Pulmonary artery endothelial cell (primary cell): ENCODE results near the gene ZNF835. TPM values are rescaled to one million over a fixed set of nuclear protein-coding genes. Genes with fewer than 3 reads are reported as not detected.

Source experiments
- DNase-seq: peaks from one replicate; pipeline ENCODE4 v3.0.0-alpha.2; 2011; ENCODE audit warnings: low read depth, low spot score
- total RNA-seq: library from RNA; depleted of rRNA; stranded (reverse); fragments of >200 nt; gene quantifications from 2 replicates; pipeline ENCODE4 v1.2.3, GENCODE V29; 2014

ZNF835 gene
- total RNA-seq, 1 donor from 2014 or later: 0.07 TPM

- DNase-seq: no peak
Observed at GRCh38 chr19:56663931-56664500, 7.5 kb downstream of the ZNF835 start.

- DNase-seq: no peak
Observed at GRCh38 chr19:56661248-56661647, 10.3 kb downstream of the ZNF835 start.

DNA sequence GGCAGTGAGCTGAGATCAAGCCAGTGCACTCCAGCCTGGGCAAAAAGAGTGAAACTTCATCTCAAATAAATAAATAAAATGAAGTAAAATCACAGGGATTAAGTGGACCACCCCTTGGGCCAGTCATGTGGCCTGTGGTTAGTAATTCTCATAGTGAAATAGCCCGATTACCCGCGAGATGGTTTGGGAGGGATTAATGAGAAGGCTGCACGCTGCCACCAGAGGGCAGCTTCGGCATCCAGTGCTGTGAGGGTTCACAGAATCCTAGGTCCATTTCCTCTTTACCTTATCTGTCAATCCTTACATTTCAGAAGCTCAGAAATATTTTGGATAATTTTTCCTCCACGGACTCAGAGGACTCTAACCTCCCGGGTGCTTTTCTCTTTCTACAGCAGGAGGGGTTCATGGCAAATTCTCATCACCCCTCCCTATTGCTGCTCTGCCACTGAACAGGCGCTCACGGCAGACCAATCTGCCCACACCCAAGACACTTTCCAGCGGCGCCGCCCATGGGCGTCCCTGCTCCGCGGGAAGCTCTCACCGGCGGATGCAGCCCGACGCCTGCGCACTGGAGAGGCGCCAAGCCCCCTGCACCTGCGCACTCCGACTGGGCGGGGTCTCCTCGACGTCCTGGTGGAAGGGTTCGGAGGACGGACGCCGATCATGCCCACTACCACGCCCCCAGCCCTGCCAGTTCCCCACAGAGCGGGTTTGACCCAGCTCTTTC lies 11.0 kb downstream of the ZNF835 start:
- no peak for DNase-seq

GRCh38 chr19:56654151-56654550 lies 17.4 kb downstream of the ZNF835 start:
- no peak for DNase-seq

- no peak for DNase-seq
Observed at GRCh38 chr19:56643460-56643955, 28.0 kb downstream of the ZNF835 start.

GRCh38 chr19:56642711-56643459 lies 28.7 kb downstream of the ZNF835 start, which contains the start of gene SMIM17:
TSS of gene SMIM17 (plus strand) at chr19:56643159. CDS start at chr19:56645668, 2,509 bp downstream.
- DNase-seq: no peak

- no peak for DNase-seq
Observed at GRCh38 chr19:56639217-56639616, 32.3 kb downstream of the ZNF835 start.

DNA sequence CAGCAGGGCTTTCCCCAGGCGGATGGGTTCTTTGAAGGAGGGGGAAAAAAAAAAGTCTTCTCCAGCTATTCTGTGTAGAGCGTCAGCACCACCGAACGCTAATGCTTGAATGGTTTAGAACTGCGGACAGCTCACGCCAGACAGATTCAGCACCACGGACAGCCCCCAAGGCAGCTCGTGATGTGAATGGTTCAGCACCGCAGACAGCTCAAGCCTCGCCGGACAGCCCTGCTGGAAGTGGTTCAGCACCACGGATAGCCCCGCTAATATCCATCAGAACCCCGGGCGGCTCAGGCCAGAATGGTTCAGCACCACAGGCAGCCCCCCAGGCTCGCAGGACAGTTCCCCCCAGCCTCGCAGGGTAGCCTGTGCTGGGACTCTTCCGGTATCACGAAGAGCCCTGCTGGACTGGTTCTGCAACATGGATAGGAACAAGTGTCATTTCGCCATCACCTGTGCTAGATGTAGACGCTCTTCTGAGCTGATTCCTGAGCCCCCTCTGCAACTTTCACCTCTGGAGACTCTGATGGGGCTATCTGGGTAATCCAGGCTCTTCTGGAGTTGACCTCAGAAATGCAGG lies 33.5 kb downstream of the ZNF835 start:
- DNase-seq: peak; percentile 48

DNA sequence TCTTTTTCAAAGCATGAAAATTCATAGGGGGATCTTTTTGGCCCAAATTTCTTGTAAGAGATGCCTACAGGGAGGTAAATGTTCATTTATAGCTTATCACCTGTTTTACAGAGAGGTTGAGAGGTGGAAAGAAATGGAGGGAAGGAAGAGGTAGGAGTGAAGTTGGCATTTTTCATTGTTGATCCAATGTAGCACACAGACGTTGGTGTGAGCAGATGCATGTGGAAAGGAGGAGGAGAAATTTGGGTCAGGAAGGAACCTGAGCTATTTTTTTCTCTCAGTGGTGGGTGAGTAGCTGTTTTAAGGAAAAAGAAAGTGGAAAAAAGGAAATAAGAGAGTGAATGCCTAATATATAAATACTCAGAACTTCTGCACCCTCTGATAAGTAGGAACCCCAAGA lies 38.5 kb downstream of the ZNF835 start:
- DNase-seq: no peak

DNA sequence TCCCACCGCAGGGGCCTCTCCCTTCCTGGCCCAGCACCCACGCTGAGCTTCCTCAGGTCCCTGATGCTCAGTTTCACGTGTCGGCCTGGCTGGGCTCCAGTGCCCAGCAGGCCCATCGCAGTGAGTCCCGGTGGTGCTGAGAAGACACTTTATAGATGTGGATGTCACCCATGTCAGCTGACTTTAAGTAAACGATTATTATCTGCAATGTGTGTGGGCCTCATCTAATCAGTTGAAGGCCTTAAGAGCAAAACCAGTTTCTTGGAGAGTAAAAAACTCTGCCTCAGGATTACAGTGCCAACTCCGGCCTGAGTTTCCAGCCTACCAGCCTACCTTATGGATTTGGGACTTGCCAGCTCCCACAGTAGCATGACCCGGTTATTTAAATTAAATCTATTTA lies 45.8 kb downstream of the ZNF835 start:
- DNase-seq: no peak

DNA sequence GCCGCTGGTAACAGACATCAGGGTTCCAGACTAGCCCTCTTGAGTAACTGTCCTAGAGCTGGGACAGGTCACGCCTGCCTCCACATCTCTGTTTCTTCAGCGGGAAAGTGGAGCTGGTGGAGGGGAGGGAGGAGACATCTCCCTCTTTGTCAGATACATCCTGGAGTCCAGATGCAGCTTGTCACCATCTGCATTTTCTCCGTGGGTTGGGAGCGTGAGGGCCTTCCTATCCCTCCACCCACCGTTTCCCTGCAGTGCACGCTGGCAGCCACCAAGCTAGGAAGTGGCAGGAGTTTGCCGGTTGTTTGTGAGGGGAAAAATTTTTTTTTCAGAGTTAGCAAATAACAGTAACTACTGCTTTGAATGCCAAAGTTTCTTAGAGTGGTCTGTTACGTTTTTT lies 48.6 kb downstream of the ZNF835 start:
- no peak for DNase-seq

DNA sequence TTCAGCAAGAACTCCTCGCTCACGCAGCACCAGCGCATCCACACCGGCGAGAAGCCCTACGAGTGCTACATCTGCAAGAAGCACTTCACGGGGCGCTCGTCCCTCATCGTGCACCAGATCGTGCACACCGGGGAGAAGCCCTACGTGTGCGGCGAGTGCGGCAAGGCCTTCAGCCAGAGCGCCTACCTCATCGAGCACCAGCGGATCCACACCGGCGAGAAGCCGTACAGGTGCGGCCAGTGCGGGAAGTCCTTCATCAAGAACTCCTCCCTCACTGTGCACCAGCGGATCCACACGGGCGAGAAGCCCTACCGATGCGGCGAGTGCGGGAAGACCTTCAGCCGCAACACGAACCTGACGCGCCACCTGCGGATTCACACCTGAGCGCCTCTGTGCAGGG lies 49.2 kb downstream of the ZNF835 start:
- DNase-seq: no peak

DNA sequence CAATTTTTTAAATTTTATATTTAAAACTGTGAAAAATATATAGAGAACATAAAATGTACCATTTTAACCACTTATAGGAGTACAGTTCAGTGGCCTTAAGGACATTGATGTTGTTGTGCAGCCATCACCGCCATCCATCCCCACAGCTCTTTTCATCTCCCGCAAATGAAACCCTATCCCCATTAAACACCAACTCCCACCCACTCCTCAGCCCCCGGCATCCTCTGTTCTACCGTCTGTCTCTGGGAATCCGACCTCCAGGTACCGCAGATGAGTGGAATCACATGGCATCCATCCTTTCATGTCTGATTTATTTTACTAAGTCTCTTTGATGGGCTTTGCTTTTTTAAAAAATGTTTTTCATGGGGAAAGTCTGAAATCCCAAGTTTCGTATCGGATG lies 52.4 kb downstream of the ZNF835 start:
- no peak for DNase-seq

GRCh38 chr19:56617531-56617930 lies 54.0 kb downstream of the ZNF835 start:
- DNase-seq: no peak

- no peak for DNase-seq
Observed at GRCh38 chr19:56613639-56614038, 57.9 kb downstream of the ZNF835 start.

DNA sequence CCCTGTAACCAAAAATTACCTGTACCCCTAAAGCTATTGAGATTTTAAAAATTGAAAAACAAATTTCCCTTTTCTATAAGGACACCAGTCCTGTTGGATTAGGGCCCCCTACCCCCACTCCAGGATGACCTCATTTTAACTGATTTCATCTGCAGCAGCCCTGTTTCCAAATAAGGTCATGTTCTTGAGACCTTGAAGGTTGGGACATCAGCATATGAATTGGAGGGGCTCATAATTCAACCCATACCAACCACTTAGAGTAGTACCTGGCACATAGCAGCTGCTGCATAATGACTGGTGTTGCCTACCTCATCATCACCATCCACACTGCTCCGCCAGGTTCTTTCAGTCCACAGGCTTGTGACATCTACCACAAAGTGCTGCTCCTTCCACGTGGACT lies 58.8 kb downstream of the ZNF835 start:
- DNase-seq: no peak

Other genes starting within 250 kb of the ZNF835 start
- gene ZNF667, start 194.4 kb downstream of the ZNF835 start, total RNA-seq: 2.5 and 3.6 TPM in 2 replicates
- gene ZNF471, start 163.9 kb downstream of the ZNF835 start, total RNA-seq: 1.8 and 2.9 TPM in 2 replicates
- 5.1 and 10.4 TPM in 2 replicates for gene ZFP28, start 132.8 kb downstream of the ZNF835 start, total RNA-seq
- 3.6 and 5.3 TPM in 2 replicates for gene ZNF470, start 104.3 kb downstream of the ZNF835 start, total RNA-seq
- gene ZNF71, start 76.5 kb downstream of the ZNF835 start, total RNA-seq: 10.8 and 12.4 TPM in 2 replicates
- 0.14 and 0.26 TPM in 2 replicates for gene SMIM17, start 28.6 kb downstream of the ZNF835 start, total RNA-seq
- gene PEG3, start 169.0 kb upstream of the ZNF835 start, total RNA-seq: 0.79 and 4.5 TPM in 2 replicates
- 0.46 TPM in 1 of 2 replicates, not detected in the other for gene ZIM2, start 169.0 kb upstream of the ZNF835 start, total RNA-seq